HG03060 (cell line): ENCODE data around the gene SPEM1.
"Not testable (repeated sequence)": the region's sequence is repeated elsewhere in the genome, so short reads cannot be mapped to it uniquely, and the experiment has no call there.

Experiments used
- ATAC-seq: cut with Tn5 transposase; IDR thresholded peaks from one replicate; pipeline ENCODE4 v1.9.1; 2021; ENCODE audit warnings: low read depth, moderate number of reproducible peaks; ENCODE audit not compliant: unreplicated experiment

SPEM1 gene

DNA sequence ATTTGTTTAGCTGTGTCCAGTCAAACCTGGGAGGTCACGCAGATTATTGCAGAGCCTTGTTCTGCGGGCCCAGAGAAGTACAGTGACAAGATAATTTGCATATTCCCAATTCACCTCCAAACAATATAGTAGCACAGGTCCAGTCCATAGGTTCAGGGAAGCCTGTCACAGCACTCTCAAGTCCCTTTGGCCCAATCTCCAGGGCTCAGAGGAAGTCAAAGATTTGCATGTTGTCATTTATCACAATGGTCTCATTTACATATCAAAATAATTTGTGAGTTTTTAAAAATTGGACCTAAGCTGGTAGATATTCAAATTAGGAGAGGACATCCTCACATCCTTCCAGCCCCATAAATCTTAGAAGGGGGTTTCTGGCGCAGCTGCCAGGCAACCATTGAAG is 47.4 kb downstream of the SPEM1 start:
- no peak for ATAC-seq

DNA sequence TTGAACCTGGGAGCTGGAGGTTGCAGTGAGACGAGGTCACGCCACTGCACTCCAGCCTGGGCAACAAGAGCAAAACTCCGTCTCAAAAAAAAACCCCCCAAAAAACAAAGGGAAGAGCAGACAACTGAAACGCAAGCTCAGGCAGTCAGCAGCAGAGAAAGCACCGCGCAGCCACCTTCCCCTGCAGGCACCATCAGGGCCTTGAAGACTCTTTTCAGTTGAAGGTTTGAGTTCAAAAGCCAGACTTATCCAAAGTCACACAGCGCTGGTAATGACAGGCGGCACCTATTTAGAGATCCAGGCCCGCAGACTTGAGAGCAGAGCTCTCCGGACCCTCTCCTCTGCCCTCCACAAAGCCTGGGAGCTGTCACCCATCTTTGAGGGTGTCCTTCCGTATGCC is 48.2 kb downstream of the SPEM1 start:
- ATAC-seq, result no peak

DNA sequence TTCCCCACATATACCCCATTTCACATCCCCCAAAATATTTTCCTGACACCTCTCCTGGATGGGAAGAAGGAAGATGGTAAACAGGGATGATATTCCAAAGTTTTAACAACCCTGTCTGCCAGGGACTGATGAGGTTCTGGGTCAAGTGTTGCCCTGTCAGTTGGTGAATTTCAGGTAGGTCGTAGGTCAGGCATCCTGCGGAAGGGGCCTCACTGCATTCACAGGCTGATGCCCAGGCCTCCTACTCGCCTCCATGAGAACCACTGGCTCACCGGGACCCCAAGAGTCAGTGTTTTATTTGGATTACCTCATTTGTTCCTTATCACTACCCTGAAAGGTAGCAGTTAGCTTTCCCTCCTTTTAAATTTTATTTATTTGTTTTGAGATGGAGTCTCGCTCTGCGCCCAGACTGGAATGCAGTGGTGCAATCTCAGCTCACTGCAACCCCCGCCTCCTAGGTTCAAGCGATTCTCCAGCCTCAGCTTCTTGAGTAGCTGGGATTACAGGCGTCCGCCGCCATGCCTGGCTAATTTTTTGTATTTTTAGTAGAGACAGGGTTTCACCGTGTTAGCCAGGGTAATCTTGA is 48.8 kb downstream of the SPEM1 start:
- no peak for ATAC-seq

- not testable (repeated sequence) for ATAC-seq
Measured at GRCh38 chr17:7469843-7470242, 49.7 kb downstream of the SPEM1 start.

- not testable (repeated sequence) for ATAC-seq
Measured at GRCh38 chr17:7470457-7470973, 50.4 kb downstream of the SPEM1 start.
